SK-N-MC (cell line): ENCODE results near the gene ACVR1B.
"Not testable (repeated sequence)": the region's sequence is repeated elsewhere in the genome, so short reads cannot be mapped to it uniquely, and the experiment has no call there.

Experiments used
- EZH2 ChIP-seq: fragments of 200-600 bp; sonication (generic); IDR thresholded peaks from one replicate; pipeline ENCODE4 v1.6.1; 2017; ENCODE audit warnings: antibody characterized with exemption
- FOXP2 ChIP-seq: optimal IDR thresholded peaks from 2 replicates; pipeline ENCODE3; 2011; ENCODE audit warnings: mild to moderate bottlenecking, moderate library complexity; ENCODE audit not compliant: insufficient read depth; ENCODE audit errors: extremely low read length, control extremely low read depth
- POLR2AphosphoS5 ChIP-seq: IDR thresholded peaks from 2 replicates; pipeline ENCODE4 v1.6.1; 2012; ENCODE audit warnings: mild to moderate bottlenecking, low read depth, low read length, borderline replicate concordance

- TF ChIP-seq POLR2AphosphoS5, EZH2, FOXP2: not testable (repeated sequence)
Observed at GRCh38 chr12:51979306-51979705, 27.8 kb downstream of the ACVR1B start.
